Measurements from ENCODE around the gene MED26.

- TF ChIP-seq, protein P1, sequence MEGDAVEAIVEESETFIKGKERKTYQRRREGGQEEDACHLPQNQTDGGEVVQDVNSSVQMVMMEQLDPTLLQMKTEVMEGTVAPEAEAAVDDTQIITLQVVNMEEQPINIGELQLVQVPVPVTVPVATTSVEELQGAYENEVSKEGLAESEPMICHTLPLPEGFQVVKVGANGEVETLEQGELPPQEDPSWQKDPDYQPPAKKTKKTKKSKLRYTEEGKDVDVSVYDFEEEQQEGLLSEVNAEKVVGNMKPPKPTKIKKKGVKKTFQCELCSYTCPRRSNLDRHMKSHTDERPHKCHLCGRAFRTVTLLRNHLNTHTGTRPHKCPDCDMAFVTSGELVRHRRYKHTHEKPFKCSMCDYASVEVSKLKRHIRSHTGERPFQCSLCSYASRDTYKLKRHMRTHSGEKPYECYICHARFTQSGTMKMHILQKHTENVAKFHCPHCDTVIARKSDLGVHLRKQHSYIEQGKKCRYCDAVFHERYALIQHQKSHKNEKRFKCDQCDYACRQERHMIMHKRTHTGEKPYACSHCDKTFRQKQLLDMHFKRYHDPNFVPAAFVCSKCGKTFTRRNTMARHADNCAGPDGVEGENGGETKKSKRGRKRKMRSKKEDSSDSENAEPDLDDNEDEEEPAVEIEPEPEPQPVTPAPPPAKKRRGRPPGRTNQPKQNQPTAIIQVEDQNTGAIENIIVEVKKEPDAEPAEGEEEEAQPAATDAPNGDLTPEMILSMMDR (IDR thresholded peaks at IDR 0.05), result no peak
- TF ChIP-seq POLR2A (IDR thresholded peaks at IDR 0.05), result no peak
Measured at GRCh38 chr19:16645140-16645539, 17.1 kb upstream of the MED26 start.

All from vagina (tissue), 2 donors.